K562 (cell line): ENCODE data around the gene ZNF384. TPM values are rescaled to one million over a fixed set of nuclear protein-coding genes. Genes with fewer than 3 reads are reported as not detected.
A peak's percentile ranks its signal among the peaks of the same experiment; 100 is the strongest.

Experiments used
- ARID1B ChIP-seq: fragments of 450-650 bp; IDR thresholded peaks from 2 replicates; pipeline ENCODE4 v1.6.1; 2016; ENCODE audit warnings: antibody characterized with exemption, mild to moderate bottlenecking, inconsistent platforms
- ARID2 ChIP-seq: fragments of 450-650 bp; IDR thresholded peaks from 2 replicates; pipeline ENCODE4 v1.6.1; 2017; ENCODE audit warnings: antibody characterized with exemption, mild to moderate bottlenecking
- MAFG ChIP-seq: fragments of 450-650 bp; conservative IDR thresholded peaks from 2 replicates; pipeline ENCODE4 v1.6.1; 2016; ENCODE audit warnings: missing genetic modification characterization, missing compliant biosample characterization
- MAFK ChIP-seq: IDR thresholded peaks from 2 replicates; pipeline ENCODE4 v1.6.1; 2011; ENCODE audit warnings: low read length, improper control_type of control experiment
- MYBL2 ChIP-seq, 2 experiments: fragments of 450-650 bp in 1 of 2; sonication (generic) in 1 of 2; formaldehyde crosslinking in 1 of 2; IDR thresholded peaks; 2 replicates each; pipeline versions ENCODE4 v1.6.1 to v1.8.1; 2017 to 2022; ENCODE audit warnings: borderline replicate concordance in 1 of 2, inconsistent platforms in 1 of 2, low read depth in 1 of 2, mild to moderate bottlenecking in 1 of 2, missing genetic modification reagents in 1 of 2, moderate library complexity in 1 of 2
- NBN ChIP-seq: fragments of 450-650 bp; IDR thresholded peaks from 2 replicates; pipeline ENCODE4 v1.6.1; 2016; ENCODE audit warnings: low read depth, mild to moderate bottlenecking
- polyA plus RNA-seq, 8 experiments: library from polyadenylated mRNA; depleted of rRNA in 4 of 8; stranded (reverse) in 5 of 8; unstranded in 3 of 8; fragments of >200 nt; fragmentation: Nextera tagmentation in 2 of 8; fragmentation: Illumina TruSeq in 1 of 8; extraction: Ambion mirVana in 2 of 8; extraction: Trizol in 1 of 8; gene quantifications; 2 replicates each; pipeline versions ENCODE4 v1.2.1 to v1.2.3, GENCODE V29; 2011 to 2014; ENCODE audit warnings: inconsistent platforms in 1 of 8, missing spikeins in 1 of 8
- total RNA-seq, 7 experiments: library from RNA; depleted of rRNA in 6 of 7; stranded (reverse); fragments of >200 nt in 6 of 7; fragmentation: Illumina TruSeq in 2 of 7; extraction: Trizol in 2 of 7; gene quantifications; 2 replicates each; pipeline versions ENCODE4 v1.2.1 to v1.2.3, GENCODE V29; 2011 to 2021; ENCODE audit warnings: low replicate concordance in 1 of 7
- TF ChIP-seq, protein P1 (sequence below): fragments of 200-800 bp; sonication (Bioruptor generic); IDR thresholded peaks from 2 replicates; pipeline ENCODE4 v1.6.1; 2017; ENCODE audit warnings: missing genetic modification characterization, missing compliant biosample characterization
- TF ChIP-seq, protein P2 (sequence below), 2 experiments: fragments of 450-650 bp; formaldehyde crosslinking in 1 of 2; IDR thresholded peaks; 2 replicates each; pipeline versions ENCODE4 v1.4.0 to v1.6.1; 2014 to 2020; ENCODE audit warnings: mild to moderate bottlenecking in 2 of 2, borderline replicate concordance in 1 of 2, low read depth in 1 of 2
- TF ChIP-seq, protein P3 (sequence below): fragments of 450-650 bp; IDR thresholded peaks from 2 replicates; pipeline ENCODE4 v1.6.1; 2017; ENCODE audit warnings: antibody characterized with exemption, mild to moderate bottlenecking

ZNF384 gene
- total and polyA plus RNA-seq, 9 of the 15 experiments (the other 6 are each of a cell fraction or from before 2014, with no cell fraction given), result 0.36 to 64.8 (median 21.3) TPM

DNA sequence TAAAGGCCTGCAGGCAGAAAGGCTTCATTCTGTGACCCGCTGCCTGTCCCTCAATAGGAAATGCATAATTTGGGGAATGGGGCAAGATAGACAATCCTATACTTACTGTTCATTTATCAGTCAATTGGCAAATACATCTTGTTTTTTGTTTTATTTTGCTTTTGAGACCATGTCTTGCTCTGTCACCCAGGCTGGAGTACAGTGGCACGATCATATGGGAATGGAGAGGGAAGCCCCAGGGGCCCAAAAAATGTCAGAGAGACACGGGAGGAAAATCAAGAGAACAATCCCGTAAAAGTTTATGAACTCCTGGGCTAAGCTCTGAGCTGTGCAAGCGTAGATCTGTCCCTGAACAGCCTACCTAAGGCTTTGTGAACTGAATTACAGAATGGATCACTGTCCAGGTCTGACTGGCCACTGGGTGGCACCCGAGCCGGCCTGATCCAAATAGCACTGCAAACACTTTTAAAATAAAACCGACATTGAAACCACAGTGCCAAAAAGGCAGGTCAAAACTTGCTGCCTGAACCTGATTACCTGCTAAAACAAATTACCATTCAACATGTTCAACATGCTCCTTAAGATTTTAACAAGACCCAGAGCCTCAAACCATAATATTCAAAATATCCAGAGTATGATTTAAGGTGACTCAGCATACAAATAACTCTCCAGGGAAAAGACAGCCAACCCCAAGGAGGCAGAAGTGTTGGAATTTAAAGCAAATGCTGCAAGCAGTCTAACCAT, 46.4 kb upstream of the ZNF384 start (continued):
- TF ChIP-seq NBN (0 out of 2 replicates have a peak, but pooled peaks have one; percentile 40), MYBL2 (IDR thresholded peaks at IDR 0.05; ENCODE audit: low read depth) (peak; percentile 50; the same call in 1 of the 2 replicates), MYBL2 (CRISPR knock-in tag; IDR thresholded peaks at IDR 0.05; ENCODE audit: borderline replicate concordance) (no peak), ARID1B (0 out of 2 replicates have a peak, but pooled peaks have one; percentile 22), ARID2 (no peak), MAFK (peak; percentile 28; the same call in 1 of the 2 replicates), MAFG (peak; percentile 75)
- TF ChIP-seq, protein P1, sequence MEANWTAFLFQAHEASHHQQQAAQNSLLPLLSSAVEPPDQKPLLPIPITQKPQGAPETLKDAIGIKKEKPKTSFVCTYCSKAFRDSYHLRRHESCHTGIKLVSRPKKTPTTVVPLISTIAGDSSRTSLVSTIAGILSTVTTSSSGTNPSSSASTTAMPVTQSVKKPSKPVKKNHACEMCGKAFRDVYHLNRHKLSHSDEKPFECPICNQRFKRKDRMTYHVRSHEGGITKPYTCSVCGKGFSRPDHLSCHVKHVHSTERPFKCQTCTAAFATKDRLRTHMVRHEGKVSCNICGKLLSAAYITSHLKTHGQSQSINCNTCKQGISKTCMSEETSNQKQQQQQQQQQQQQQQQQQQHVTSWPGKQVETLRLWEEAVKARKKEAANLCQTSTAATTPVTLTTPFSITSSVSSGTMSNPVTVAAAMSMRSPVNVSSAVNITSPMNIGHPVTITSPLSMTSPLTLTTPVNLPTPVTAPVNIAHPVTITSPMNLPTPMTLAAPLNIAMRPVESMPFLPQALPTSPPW (CRISPR knock-in tag), result no peak
- TF ChIP-seq, protein P2, sequence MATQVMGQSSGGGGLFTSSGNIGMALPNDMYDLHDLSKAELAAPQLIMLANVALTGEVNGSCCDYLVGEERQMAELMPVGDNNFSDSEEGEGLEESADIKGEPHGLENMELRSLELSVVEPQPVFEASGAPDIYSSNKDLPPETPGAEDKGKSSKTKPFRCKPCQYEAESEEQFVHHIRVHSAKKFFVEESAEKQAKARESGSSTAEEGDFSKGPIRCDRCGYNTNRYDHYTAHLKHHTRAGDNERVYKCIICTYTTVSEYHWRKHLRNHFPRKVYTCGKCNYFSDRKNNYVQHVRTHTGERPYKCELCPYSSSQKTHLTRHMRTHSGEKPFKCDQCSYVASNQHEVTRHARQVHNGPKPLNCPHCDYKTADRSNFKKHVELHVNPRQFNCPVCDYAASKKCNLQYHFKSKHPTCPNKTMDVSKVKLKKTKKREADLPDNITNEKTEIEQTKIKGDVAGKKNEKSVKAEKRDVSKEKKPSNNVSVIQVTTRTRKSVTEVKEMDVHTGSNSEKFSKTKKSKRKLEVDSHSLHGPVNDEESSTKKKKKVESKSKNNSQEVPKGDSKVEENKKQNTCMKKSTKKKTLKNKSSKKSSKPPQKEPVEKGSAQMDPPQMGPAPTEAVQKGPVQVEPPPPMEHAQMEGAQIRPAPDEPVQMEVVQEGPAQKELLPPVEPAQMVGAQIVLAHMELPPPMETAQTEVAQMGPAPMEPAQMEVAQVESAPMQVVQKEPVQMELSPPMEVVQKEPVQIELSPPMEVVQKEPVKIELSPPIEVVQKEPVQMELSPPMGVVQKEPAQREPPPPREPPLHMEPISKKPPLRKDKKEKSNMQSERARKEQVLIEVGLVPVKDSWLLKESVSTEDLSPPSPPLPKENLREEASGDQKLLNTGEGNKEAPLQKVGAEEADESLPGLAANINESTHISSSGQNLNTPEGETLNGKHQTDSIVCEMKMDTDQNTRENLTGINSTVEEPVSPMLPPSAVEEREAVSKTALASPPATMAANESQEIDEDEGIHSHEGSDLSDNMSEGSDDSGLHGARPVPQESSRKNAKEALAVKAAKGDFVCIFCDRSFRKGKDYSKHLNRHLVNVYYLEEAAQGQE (IDR thresholded peaks at IDR 0.05; ENCODE audit: borderline replicate concordance), result peak; percentile 74; the same call in 1 of the 2 replicates
- TF ChIP-seq, protein P2 (CRISPR knock-in tag; IDR thresholded peaks at IDR 0.05; ENCODE audit: low read depth), result no peak
- TF ChIP-seq, protein P3, sequence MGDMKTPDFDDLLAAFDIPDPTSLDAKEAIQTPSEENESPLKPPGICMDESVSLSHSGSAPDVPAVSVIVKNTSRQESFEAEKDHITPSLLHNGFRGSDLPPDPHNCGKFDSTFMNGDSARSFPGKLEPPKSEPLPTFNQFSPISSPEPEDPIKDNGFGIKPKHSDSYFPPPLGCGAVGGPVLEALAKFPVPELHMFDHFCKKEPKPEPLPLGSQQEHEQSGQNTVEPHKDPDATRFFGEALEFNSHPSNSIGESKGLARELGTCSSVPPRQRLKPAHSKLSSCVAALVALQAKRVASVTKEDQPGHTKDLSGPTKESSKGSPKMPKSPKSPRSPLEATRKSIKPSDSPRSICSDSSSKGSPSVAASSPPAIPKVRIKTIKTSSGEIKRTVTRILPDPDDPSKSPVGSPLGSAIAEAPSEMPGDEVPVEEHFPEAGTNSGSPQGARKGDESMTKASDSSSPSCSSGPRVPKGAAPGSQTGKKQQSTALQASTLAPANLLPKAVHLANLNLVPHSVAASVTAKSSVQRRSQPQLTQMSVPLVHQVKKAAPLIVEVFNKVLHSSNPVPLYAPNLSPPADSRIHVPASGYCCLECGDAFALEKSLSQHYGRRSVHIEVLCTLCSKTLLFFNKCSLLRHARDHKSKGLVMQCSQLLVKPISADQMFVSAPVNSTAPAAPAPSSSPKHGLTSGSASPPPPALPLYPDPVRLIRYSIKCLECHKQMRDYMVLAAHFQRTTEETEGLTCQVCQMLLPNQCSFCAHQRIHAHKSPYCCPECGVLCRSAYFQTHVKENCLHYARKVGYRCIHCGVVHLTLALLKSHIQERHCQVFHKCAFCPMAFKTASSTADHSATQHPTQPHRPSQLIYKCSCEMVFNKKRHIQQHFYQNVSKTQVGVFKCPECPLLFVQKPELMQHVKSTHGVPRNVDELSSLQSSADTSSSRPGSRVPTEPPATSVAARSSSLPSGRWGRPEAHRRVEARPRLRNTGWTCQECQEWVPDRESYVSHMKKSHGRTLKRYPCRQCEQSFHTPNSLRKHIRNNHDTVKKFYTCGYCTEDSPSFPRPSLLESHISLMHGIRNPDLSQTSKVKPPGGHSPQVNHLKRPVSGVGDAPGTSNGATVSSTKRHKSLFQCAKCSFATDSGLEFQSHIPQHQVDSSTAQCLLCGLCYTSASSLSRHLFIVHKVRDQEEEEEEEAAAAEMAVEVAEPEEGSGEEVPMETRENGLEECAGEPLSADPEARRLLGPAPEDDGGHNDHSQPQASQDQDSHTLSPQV, result peak; percentile 39; the same call in 1 of the 2 replicates
